Parathyroid adenoma (tissue), 2 donors: ENCODE measurements around the gene PRR30.
"Not testable (repeated sequence)": the region's sequence is repeated elsewhere in the genome, so short reads cannot be mapped to it uniquely, and the experiment has no call there.

Experiments
- H2AFZ ChIP-seq: fragments of 300-600 bp; sonication (generic); one replicate; pipeline ENCODE4 v1.7.0; 2017; ENCODE audit warnings: antibody characterized with exemption, mild to moderate bottlenecking
- H3K27ac ChIP-seq: fragments of 300-600 bp; sonication (generic); one replicate; pipeline ENCODE4 v1.7.0; 2017
- H3K27me3 ChIP-seq: fragments of 300-600 bp; sonication (generic); one replicate; pipeline ENCODE4 v1.7.0; 2017; ENCODE audit warnings: low read length; ENCODE audit not compliant: control insufficient read depth, insufficient read depth
- H3K36me3 ChIP-seq: fragments of 300-600 bp; sonication (generic); one replicate; pipeline ENCODE4 v1.7.0; 2017; ENCODE audit warnings: low read length; ENCODE audit not compliant: control insufficient read depth, insufficient read depth
- H3K4me1 ChIP-seq: fragments of 300-600 bp; sonication (generic); one replicate; pipeline ENCODE4 v1.7.0; 2017; ENCODE audit warnings: control low read depth
- H3K4me2 ChIP-seq: fragments of 300-600 bp; sonication (generic); one replicate; pipeline ENCODE4 v1.7.0; 2017; ENCODE audit warnings: low read length
- H3K4me3 ChIP-seq: fragments of 300-600 bp; sonication (generic); one replicate; pipeline ENCODE4 v1.7.0; 2017; ENCODE audit warnings: low read depth, low read length
- H3K79me2 ChIP-seq: fragments of 300-600 bp; sonication (generic); one replicate; pipeline ENCODE4 v1.7.0; 2017; ENCODE audit warnings: control low read depth
- H3K9ac ChIP-seq: fragments of 300-600 bp; sonication (generic); one replicate; pipeline ENCODE4 v1.7.0; 2017; ENCODE audit warnings: mild to moderate bottlenecking
- H3K9me3 ChIP-seq: fragments of 300-600 bp; sonication (generic); one replicate; pipeline ENCODE4 v1.7.0; 2017; ENCODE audit warnings: low read length; ENCODE audit not compliant: control insufficient read depth
- CTCF ChIP-seq: fragments of 300-600 bp; sonication (generic); IDR thresholded peaks from one replicate; pipeline ENCODE4 v1.7.0; 2017; ENCODE audit warnings: antibody characterized with exemption, mild to moderate bottlenecking
- donor health status: primary hyperparathyroidism.

Gene PRR30

GRCh38 chr2:27115519-27115918 lies 23.7 kb downstream of the PRR30 start:
- Histone ChIP-seq H3K9me3 (no peaks in the 10 kb centered on the region), H3K27ac (no peak overlapping the region), H3K4me3 (no peak overlapping the region), H3K4me1 (no peaks in the 10 kb centered on the region), H3K27me3 (peaks cover 3% of the 10 kb centered on the region), H2AFZ (no peak overlapping the region), H3K9ac (no peak overlapping the region), H3K36me3 (no peaks in the 10 kb centered on the region), H3K4me2 (no peak overlapping the region), H3K79me2 (no peaks in the 10 kb centered on the region)
- TF ChIP-seq CTCF, result no peak

- not testable (repeated sequence) for H3K79me2 ChIP-seq, H3K27me3 ChIP-seq, H2AFZ ChIP-seq, H3K36me3 ChIP-seq, H3K4me1 ChIP-seq, H3K4me2 ChIP-seq, H3K27ac ChIP-seq, H3K9me3 ChIP-seq, H3K4me3 ChIP-seq, H3K9ac ChIP-seq
Measured at GRCh38 chr2:27111392-27112078, 27.7 kb downstream of the PRR30 start.

- not testable (repeated sequence) for H3K9me3 ChIP-seq, H3K27ac ChIP-seq, H3K36me3 ChIP-seq, H2AFZ ChIP-seq, H3K9ac ChIP-seq, H3K4me1 ChIP-seq, H3K4me3 ChIP-seq, H3K4me2 ChIP-seq, H3K27me3 ChIP-seq, H3K79me2 ChIP-seq
Measured at GRCh38 chr2:27110603-27111352, 28.4 kb downstream of the PRR30 start.

GRCh38 chr2:27109083-27109482 lies 30.1 kb downstream of the PRR30 start:
- Histone ChIP-seq H3K27ac (no peak overlapping the region), H3K9me3 (no peaks in the 10 kb centered on the region), H3K9ac (no peak overlapping the region), H3K4me2 (no peak overlapping the region), H3K4me1 (no peaks in the 10 kb centered on the region), H3K4me3 (no peak overlapping the region), H3K27me3 (no peaks in the 10 kb centered on the region), H2AFZ (no peak overlapping the region), H3K79me2 (no peaks in the 10 kb centered on the region), H3K36me3 (no peaks in the 10 kb centered on the region)
- TF ChIP-seq CTCF, result no peak

- Histone ChIP-seq H3K27me3 (no peaks in the 10 kb centered on the region), H3K79me2 (no peaks in the 10 kb centered on the region), H3K36me3 (no peaks in the 10 kb centered on the region), H3K9ac (no peak overlapping the region), H2AFZ (no peak overlapping the region), H3K4me2 (no peak overlapping the region), H3K9me3 (no peaks in the 10 kb centered on the region), H3K4me3 (no peak overlapping the region), H3K4me1 (no peaks in the 10 kb centered on the region), H3K27ac (no peak overlapping the region)
- no peak for TF ChIP-seq CTCF
Measured at GRCh38 chr2:27108221-27108620, 31.0 kb downstream of the PRR30 start.
